K562 (cell line): ENCODE results near the gene ABCA1. TPM values are rescaled to one million over a fixed set of nuclear protein-coding genes. Genes with fewer than 3 reads are reported as not detected.

Source experiments
- ATF4 ChIP-seq: fragments of 450-650 bp; formaldehyde crosslinking; IDR thresholded peaks from 2 replicates; pipeline ENCODE4 v1.4.0; 2022; ENCODE audit warnings: mild to moderate bottlenecking, moderate library complexity
- CCNT2 ChIP-seq: IDR thresholded peaks from 2 replicates; pipeline ENCODE4 v1.6.1; 2011; ENCODE audit warnings: borderline replicate concordance, low read depth, mild to moderate bottlenecking, moderate library complexity, mixed read lengths, low read length; ENCODE audit not compliant: insufficient read length; ENCODE audit errors: extremely low read depth
- CTBP1 ChIP-seq: fragments of 450-650 bp; IDR thresholded peaks from 2 replicates; pipeline ENCODE4 v1.6.1; 2016; ENCODE audit warnings: borderline replicate concordance
- FOXA3 ChIP-seq, 2 experiments: fragments of 450-650 bp in 1 of 2; sonication (generic) in 1 of 2; formaldehyde crosslinking; IDR thresholded peaks in 1 of 2; conservative IDR thresholded peaks in 1 of 2; 2 replicates each; pipeline versions ENCODE4 v1.4.0 to v1.8.0; 2020 to 2022; ENCODE audit warnings: mild to moderate bottlenecking in 2 of 2, missing genetic modification reagents in 1 of 2
- KDM2B ChIP-seq: fragments of 250-450 bp; sonication (Bioruptor Pico); IDR thresholded peaks from 2 replicates; pipeline ENCODE4 v1.8.0; 2021; ENCODE audit warnings: mild to moderate bottlenecking, moderate library complexity
- MAFK ChIP-seq: IDR thresholded peaks from 2 replicates; pipeline ENCODE4 v1.6.1; 2011; ENCODE audit warnings: low read length, improper control_type of control experiment
- MTA2 ChIP-seq: fragments of 450-650 bp; IDR thresholded peaks from 2 replicates; pipeline ENCODE4 v1.6.1; 2016; ENCODE audit warnings: low read depth
- RBM15 ChIP-seq: fragments of 200-400 bp; formaldehyde crosslinking; IDR thresholded peaks from 2 replicates; pipeline ENCODE4 v1.6.1; 2018; ENCODE audit warnings: mild to moderate bottlenecking, low read length, moderate library complexity; ENCODE audit not compliant: insufficient read depth
- REST ChIP-seq, 2 experiments: fragments of 450-650 bp; formaldehyde crosslinking in 1 of 2; IDR thresholded peaks; 2 replicates each; pipeline versions ENCODE4 v1.4.0 to v1.6.1; 2014 to 2020; ENCODE audit warnings: mild to moderate bottlenecking in 2 of 2, borderline replicate concordance in 1 of 2, low read depth in 1 of 2
- SETDB1 ChIP-seq: IDR thresholded peaks from one replicate; pipeline ENCODE4 v1.6.1; 2012; ENCODE audit warnings: low read length, control low read depth, inconsistent platforms
- SMC3 ChIP-seq: conservative IDR thresholded peaks from 2 replicates; pipeline ENCODE4 v1.6.1; 2011; ENCODE audit warnings: low read depth, low read length, improper control_type of control experiment; ENCODE audit not compliant: insufficient read depth
- VEZF1 ChIP-seq: fragments of 200-800 bp; sonication (Bioruptor generic); IDR thresholded peaks from 2 replicates; pipeline ENCODE4 v1.6.1; 2017; ENCODE audit warnings: missing genetic modification characterization, missing compliant biosample characterization
- ZBTB43 ChIP-seq: sonication (generic); formaldehyde crosslinking; IDR thresholded peaks from 2 replicates; pipeline ENCODE4 v1.8.0; 2023; ENCODE audit warnings: mild to moderate bottlenecking, missing genetic modification reagents
- ZNF444 ChIP-seq: fragments of 250-450 bp; sonication (Bioruptor Pico); IDR thresholded peaks from 2 replicates; pipeline ENCODE4 v1.4.0; 2020; ENCODE audit warnings: mild to moderate bottlenecking, moderate library complexity
- ZNF584 ChIP-seq: fragments of 200-800 bp; sonication (Bioruptor generic); IDR thresholded peaks from 2 replicates; pipeline ENCODE4 v1.6.1; 2016; ENCODE audit warnings: low read depth, mild to moderate bottlenecking, missing genetic modification characterization, missing compliant biosample characterization
- ZNF696 ChIP-seq: fragments of 250-450 bp; sonication (Bioruptor Pico); conservative IDR thresholded peaks from 2 replicates; pipeline ENCODE4 v1.4.0; 2020; ENCODE audit warnings: mild to moderate bottlenecking, moderate library complexity
- polyA plus RNA-seq, 8 experiments: library from polyadenylated mRNA; depleted of rRNA in 4 of 8; stranded (reverse) in 5 of 8; unstranded in 3 of 8; fragments of >200 nt; fragmentation: Nextera tagmentation in 2 of 8; fragmentation: Illumina TruSeq in 1 of 8; extraction: Ambion mirVana in 2 of 8; extraction: Trizol in 1 of 8; gene quantifications; 2 replicates each; pipeline versions ENCODE4 v1.2.1 to v1.2.3, GENCODE V29; 2011 to 2014; ENCODE audit warnings: inconsistent platforms in 1 of 8, missing spikeins in 1 of 8
- total RNA-seq, 7 experiments: library from RNA; depleted of rRNA in 6 of 7; stranded (reverse); fragments of >200 nt in 6 of 7; fragmentation: Illumina TruSeq in 2 of 7; extraction: Trizol in 2 of 7; gene quantifications; 2 replicates each; pipeline versions ENCODE4 v1.2.1 to v1.2.3, GENCODE V29; 2011 to 2021; ENCODE audit warnings: low replicate concordance in 1 of 7

Gene ABCA1
- total and polyA plus RNA-seq, 9 of the 15 experiments (the other 6 are each of a cell fraction or from before 2014, with no cell fraction given) = under 0.01 to 0.18 (median 0.02) TPM; not detected in 5

- peak; percentile 45; the same call in 1 of the 2 replicates for TF ChIP-seq VEZF1 (CRISPR knock-in tag)
- TF ChIP-seq REST (IDR thresholded peaks at IDR 0.05; ENCODE audit: borderline replicate concordance) = no peak
- no peak for TF ChIP-seq REST (CRISPR knock-in tag; IDR thresholded peaks at IDR 0.05; ENCODE audit: low read depth)
- TF ChIP-seq ATF4 (CRISPR knock-in tag) = 0 out of 2 replicates have a peak, but pooled peaks have one; percentile 37
- peak; percentile 40; the same call in 1 of the 2 replicates for TF ChIP-seq CTBP1
- no peak for TF ChIP-seq ZBTB43 (CRISPR knock-in tag)
- TF ChIP-seq SETDB1 = no peak
- no peak for TF ChIP-seq MAFK
- TF ChIP-seq FOXA3 (CRISPR knock-in tag; conservative IDR thresholded peaks at IDR 0.05 in 1 of 2, IDR thresholded peaks at IDR 0.05 in 1 of 2) = 0 out of 4 replicates have a peak, but pooled peaks of 1 of the 2 experiments have one; percentile 13
- TF ChIP-seq SMC3 = no peak
- no peak for TF ChIP-seq RBM15
- TF ChIP-seq KDM2B (CRISPR knock-in tag) = no peak
- TF ChIP-seq ZNF444 (CRISPR knock-in tag) = 0 out of 2 replicates have a peak, but pooled peaks have one; percentile 23
- no peak for TF ChIP-seq ZNF696 (CRISPR knock-in tag)
- TF ChIP-seq MTA2 = no peak
- TF ChIP-seq ZNF584 (CRISPR knock-in tag) = no peak
- peak; percentile 43 for TF ChIP-seq CCNT2
These were observed 182.1 kb downstream of the ABCA1 start (continued) for GRCh38 chr9:104745852-104746251.
